ENCODE data around the gene GRIK2. TPM values are rescaled to one million over a fixed set of nuclear protein-coding genes. Genes with fewer than 3 reads are reported as not detected.

Gene GRIK2
- total and polyA plus RNA-seq, 7 donors: 0.25 to 8.9 (median 2.1) TPM; not detected in 2

DNA sequence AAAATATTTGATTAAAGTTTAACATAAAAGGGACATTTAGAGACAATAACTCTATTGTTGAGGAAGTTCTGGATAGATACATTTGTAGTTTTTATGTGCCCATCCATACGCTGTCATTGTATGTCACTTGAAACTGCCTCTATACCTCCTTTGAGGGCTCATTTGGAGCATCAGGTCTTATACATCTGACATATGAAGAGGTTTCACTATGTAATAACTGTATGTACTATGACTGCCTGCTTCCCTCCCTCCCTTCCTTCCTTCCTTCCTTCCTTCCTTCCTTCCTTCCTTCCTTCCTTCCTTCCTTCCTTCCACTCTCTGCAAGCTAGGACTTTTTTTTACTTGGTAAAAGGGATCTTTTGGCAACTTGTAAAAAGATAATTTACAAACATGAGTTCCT lies 657.5 kb downstream of the GRIK2 start:
- no peaks in the 10 kb centered on the region for H3K4me1 ChIP-seq
- DNase-seq: no peak
- H3K4me3 ChIP-seq: no peak overlapping the region
- no peaks in the 10 kb centered on the region for H3K9me3 ChIP-seq
- intact Hi-C loops (cut with DNase I): no loop called here
- 50 to 86% methylated on average over 1 of the region's 1 CpG for WGBS, 2 donors
- TF ChIP-seq POLR2AphosphoS5 (IDR thresholded peaks at IDR 0.05) (no peak), EP300 (IDR thresholded peaks at IDR 0.05) (no peak), POLR2A (IDR thresholded peaks at IDR 0.05) (no peak)
- TF ChIP-seq, protein P1, sequence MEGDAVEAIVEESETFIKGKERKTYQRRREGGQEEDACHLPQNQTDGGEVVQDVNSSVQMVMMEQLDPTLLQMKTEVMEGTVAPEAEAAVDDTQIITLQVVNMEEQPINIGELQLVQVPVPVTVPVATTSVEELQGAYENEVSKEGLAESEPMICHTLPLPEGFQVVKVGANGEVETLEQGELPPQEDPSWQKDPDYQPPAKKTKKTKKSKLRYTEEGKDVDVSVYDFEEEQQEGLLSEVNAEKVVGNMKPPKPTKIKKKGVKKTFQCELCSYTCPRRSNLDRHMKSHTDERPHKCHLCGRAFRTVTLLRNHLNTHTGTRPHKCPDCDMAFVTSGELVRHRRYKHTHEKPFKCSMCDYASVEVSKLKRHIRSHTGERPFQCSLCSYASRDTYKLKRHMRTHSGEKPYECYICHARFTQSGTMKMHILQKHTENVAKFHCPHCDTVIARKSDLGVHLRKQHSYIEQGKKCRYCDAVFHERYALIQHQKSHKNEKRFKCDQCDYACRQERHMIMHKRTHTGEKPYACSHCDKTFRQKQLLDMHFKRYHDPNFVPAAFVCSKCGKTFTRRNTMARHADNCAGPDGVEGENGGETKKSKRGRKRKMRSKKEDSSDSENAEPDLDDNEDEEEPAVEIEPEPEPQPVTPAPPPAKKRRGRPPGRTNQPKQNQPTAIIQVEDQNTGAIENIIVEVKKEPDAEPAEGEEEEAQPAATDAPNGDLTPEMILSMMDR (IDR thresholded peaks at IDR 0.05): no peak
- H3K27ac ChIP-seq: no peak overlapping the region
- H3K27me3 ChIP-seq: no peaks in the 10 kb centered on the region
- H3K36me3 ChIP-seq: no peaks in the 10 kb centered on the region

DNA sequence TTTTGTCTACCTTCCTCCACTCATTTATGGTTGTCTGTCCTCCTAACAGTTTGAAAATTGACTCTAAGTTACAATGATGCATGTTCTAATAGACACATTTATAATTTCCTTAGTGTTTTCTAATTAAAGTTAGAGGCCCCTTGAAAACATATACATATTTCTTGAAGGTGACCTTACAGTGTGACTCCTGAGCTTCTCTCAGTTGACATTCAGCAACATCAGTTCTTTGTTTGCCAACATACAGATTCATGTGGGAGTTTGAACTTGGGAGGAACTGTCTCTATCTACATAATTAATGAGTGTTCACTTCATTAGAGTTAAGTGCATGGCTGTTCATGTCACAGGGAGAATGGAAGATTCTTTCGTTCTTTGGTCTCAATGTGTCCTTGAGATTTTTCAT lies 658.2 kb downstream of the GRIK2 start:
- Histone ChIP-seq H3K27ac (no peak overlapping the region), H3K9me3 (no peaks in the 10 kb centered on the region), H3K36me3 (no peaks in the 10 kb centered on the region), H3K4me1 (no peaks in the 10 kb centered on the region), H3K4me3 (no peak overlapping the region), H3K27me3 (no peaks in the 10 kb centered on the region)
- TF ChIP-seq EP300 (IDR thresholded peaks at IDR 0.05) (no peak), POLR2AphosphoS5 (IDR thresholded peaks at IDR 0.05) (no peak), POLR2A (IDR thresholded peaks at IDR 0.05) (no peak)
- TF ChIP-seq, protein P1 (IDR thresholded peaks at IDR 0.05): no peak
- intact Hi-C loops (cut with DNase I): no loop called here
- 79 to 81% methylated on average over 1 of the region's 1 CpG for WGBS, 2 donors
- DNase-seq: no peak

DNA sequence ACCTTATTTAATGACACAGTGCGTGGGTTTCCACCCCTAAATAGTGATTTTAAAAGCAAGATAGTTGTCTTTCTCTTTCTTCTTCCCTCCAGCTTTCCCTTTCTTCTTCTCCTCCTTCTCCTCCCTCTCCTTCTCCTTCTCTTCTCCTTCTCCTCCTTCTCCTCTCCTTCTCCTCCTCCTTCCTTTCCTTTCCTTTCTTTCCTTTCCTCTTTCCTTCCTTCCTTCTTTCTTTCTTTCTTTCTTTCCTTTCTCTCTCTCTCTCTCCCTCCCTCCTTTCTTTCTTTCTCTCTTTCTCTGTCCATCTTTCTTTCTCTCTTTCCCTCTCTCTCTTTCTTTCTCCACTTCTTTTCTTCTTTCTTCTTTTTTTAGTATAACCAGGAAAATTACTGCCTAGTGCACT lies 670.6 kb downstream of the GRIK2 start:
- Histone ChIP-seq H3K27me3 (no peaks in the 10 kb centered on the region), H3K4me1 (peaks cover 0 to 8% (median 0%) of the 10 kb centered on the region in 4 donors), H3K9me3 (no peaks in the 10 kb centered on the region), H3K4me3 (no peak overlapping the region), H3K27ac (no peak overlapping the region), H3K36me3 (no peaks in the 10 kb centered on the region)
- intact Hi-C loops (cut with DNase I): no loop called here
- DNase-seq: no peak
- WGBS, 2 donors: 39 to 62% methylated on average over 1 of the region's 1 CpG
- no peak for TF ChIP-seq POLR2AphosphoS5 (IDR thresholded peaks at IDR 0.05)
- TF ChIP-seq, protein P1 (IDR thresholded peaks at IDR 0.05): no peak
- no peak for TF ChIP-seq POLR2A (IDR thresholded peaks at IDR 0.05)
- TF ChIP-seq EP300 (IDR thresholded peaks at IDR 0.05): no peak

DNA sequence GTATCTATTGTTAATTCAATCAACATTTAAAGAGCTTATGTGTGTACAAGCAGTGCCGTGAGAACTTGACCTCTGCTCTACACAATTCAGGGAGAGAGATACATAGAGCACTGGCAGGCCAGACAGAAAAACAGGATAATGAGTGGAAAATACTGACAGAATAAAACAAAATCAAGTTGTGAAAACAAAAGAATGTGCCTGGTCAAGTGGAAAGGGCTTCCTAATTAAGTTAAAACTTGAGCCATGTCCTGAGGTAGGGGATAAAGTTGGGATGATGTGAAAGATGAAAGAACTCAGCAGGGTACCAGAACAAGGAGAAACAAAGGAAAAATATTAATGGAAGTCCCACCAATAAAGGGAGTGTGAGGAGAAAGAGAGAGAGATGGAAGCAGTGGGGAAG lies 672.8 kb downstream of the GRIK2 start:
- peaks cover 0 to 8% (median 0%) of the 10 kb centered on the region in 4 donors for H3K4me1 ChIP-seq
- H3K27ac ChIP-seq: no peak overlapping the region
- H3K36me3 ChIP-seq: no peaks in the 10 kb centered on the region
- DNase-seq: no peak
- H3K9me3 ChIP-seq: no peaks in the 10 kb centered on the region
- no peaks in the 10 kb centered on the region for H3K27me3 ChIP-seq
- intact Hi-C loops (cut with DNase I): no loop called here
- H3K4me3 ChIP-seq: no peak overlapping the region
- 32 to 64% methylated on average over 1 of the region's 1 CpG for WGBS, 2 donors
- TF ChIP-seq POLR2A (IDR thresholded peaks at IDR 0.05) (no peak), EP300 (IDR thresholded peaks at IDR 0.05) (no peak), POLR2AphosphoS5 (IDR thresholded peaks at IDR 0.05) (no peak)
- TF ChIP-seq, protein P1 (IDR thresholded peaks at IDR 0.05): no peak

DNA sequence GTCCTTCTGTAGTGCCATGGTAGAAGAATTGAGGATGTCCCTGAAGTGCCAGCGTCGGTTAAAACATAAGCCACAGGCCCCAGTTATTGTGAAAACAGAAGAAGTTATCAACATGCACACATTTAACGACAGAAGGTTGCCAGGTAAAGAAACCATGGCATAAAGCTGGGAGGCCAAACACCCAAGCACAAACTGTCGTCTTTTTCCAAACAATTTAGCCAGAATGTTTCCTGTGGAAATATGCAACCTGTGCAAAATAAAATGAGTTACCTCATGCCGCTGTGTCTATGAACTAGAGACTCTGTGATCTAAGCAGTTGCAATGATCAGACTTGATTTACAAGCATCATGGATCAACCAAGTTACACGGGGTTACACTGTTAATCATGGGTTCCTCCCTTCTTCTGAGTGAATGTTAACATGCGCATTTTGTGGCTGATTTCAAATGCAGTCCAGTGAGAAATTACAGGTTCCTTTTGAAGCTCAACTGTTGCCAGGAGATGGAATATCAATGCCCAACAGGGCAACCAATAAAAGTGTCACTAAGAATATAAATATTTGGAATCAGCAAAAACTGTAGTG lies 674.9 kb downstream of the GRIK2 start:
- TF ChIP-seq EP300 (IDR thresholded peaks at IDR 0.05): no peak
- TF ChIP-seq, protein P1 (IDR thresholded peaks at IDR 0.05): no peak
- no peak for TF ChIP-seq POLR2A (IDR thresholded peaks at IDR 0.05)
- no peak for TF ChIP-seq POLR2AphosphoS5 (IDR thresholded peaks at IDR 0.05)
- 68 to 69% methylated on average over 7 of the region's 7 CpGs for whole genome bisulfite sequencing, 2 donors

More for the DNA sequence above, 674.9 kb downstream of the GRIK2 start:
- Histone ChIP-seq H3K9me3 (no peaks in the 10 kb centered on the region), H3K4me3 (no peak overlapping the region), H3K27ac (no peak overlapping the region), H3K36me3 (no peaks in the 10 kb centered on the region), H3K27me3 (no peaks in the 10 kb centered on the region), H3K4me1 (peaks cover 0 to 8% (median 0%) of the 10 kb centered on the region in 4 donors)
- no peak for DNase-seq
- intact Hi-C loops (cut with DNase I): no loop called here
